Measurements from ENCODE around the gene BTBD1. TPM values are rescaled to one million over a fixed set of nuclear protein-coding genes. Genes with fewer than 3 reads are reported as not detected.

The BTBD1 gene
- total and polyA plus RNA-seq, 7 donors, result 93.5 to 193 (median 151) TPM

GRCh38 chr15:82980981-82981380 is 86.1 kb downstream of the BTBD1 start:
- H3K27me3 ChIP-seq (ENCODE audit: insufficient read depth in 3 of 3, low read length in 2 of 3), result no peaks in the 10 kb centered on the region
- no peak overlapping the region for H3K4me3 ChIP-seq
- H3K4me1 ChIP-seq, result peaks cover 14% of the 10 kb centered on the region
- intact Hi-C loops (cut with DNase I), result loop anchor here in 1 of 2 donors (10.0 kb wide), 1 partner anchor 446 kb away; no protein-coding TSS in a partner anchor
- peaks cover 0 to 4% of the 10 kb centered on the region in 2 donors for H3K36me3 ChIP-seq (ENCODE audit: insufficient read depth in 1 of 2, low read depth in 1 of 2)
- no peak for TF ChIP-seq CTCF (IDR thresholded peaks at IDR 0.05)
- 18 to 32% (median 20%) methylated on average over 2 of the region's 2 CpGs for WGBS, 3 donors
- ATAC-seq (no peak), DNase-seq (no peak)
- no peaks in the 10 kb centered on the region for H3K9me3 ChIP-seq
- no peak overlapping the region for H3K27ac ChIP-seq

DNA sequence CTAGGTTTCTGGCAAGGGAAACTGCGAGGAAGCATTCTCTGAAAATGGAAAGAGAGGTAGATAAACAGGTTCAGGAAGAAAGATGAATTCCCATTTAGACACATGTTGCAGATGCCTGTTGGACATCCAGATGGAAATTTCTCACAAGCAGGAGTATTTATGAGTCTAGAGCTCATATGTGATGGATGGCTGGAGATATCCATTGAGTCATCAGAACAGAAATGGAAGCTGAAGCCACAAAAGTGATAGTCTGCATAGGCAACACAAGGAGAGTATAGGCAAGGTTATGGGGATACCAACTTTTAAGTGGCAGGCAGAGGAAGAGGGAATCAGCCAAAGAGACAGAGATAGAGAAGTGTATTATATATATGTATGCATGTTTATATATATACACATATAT is 87.3 kb downstream of the BTBD1 start:
- Histone ChIP-seq H3K36me3 (ENCODE audit: insufficient read depth in 1 of 2, low read depth in 1 of 2) (peaks cover 0 to 4% of the 10 kb centered on the region in 2 donors), H3K27me3 (ENCODE audit: insufficient read depth in 3 of 3, low read length in 2 of 3) (no peaks in the 10 kb centered on the region), H3K4me1 (peaks cover 5% of the 10 kb centered on the region), H3K4me3 (no peak overlapping the region), H3K27ac (no peak overlapping the region), H3K9me3 (no peaks in the 10 kb centered on the region)
- WGBS, 3 donors, result 91 to 97% (median 93%) methylated on average over 1 of the region's 1 CpG
- no peak for TF ChIP-seq CTCF (IDR thresholded peaks at IDR 0.05)
- intact Hi-C loops (cut with DNase I), result loop anchor here in 1 of 2 donors (10.0 kb wide), 1 partner anchor 445 kb away; no protein-coding TSS in a partner anchor
- ATAC-seq (peak in 2 of 4 donors; percentile 43 to 54), DNase-seq (no peak)

DNA sequence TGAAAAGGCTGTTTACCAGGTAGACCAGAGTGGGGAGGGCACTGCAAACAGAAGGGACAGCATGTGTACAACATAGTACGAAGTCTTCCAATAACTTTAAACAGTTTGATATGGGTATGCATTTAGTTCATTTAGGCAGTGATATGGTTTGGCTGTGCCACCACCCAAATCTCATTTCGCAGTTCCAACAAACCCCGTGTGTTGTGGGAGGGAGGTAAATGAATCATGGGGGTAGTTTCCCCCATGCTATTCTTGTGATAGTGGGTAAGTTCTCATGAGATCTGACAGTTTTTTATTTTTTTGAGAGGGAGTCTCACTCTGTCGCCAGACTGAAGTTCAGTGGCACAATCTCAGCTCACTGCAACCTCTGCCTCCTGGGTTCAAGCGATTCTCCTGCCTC is 88.6 kb downstream of the BTBD1 start:
- H3K9me3 ChIP-seq, result no peaks in the 10 kb centered on the region
- WGBS, 3 donors, result 88 to 99% (median 90%) methylated on average over 5 of the region's 5 CpGs
- H3K4me3 ChIP-seq, result no peak overlapping the region
- intact Hi-C loops (cut with DNase I), result no loop called here
- no peak overlapping the region for H3K27ac ChIP-seq
- no peak for TF ChIP-seq CTCF (IDR thresholded peaks at IDR 0.05)
- no peaks in the 10 kb centered on the region for H3K27me3 ChIP-seq (ENCODE audit: insufficient read depth in 3 of 3, low read length in 2 of 3)
- DNase-seq (no peak), ATAC-seq (no peak)
- H3K36me3 ChIP-seq (ENCODE audit: insufficient read depth in 1 of 2, low read depth in 1 of 2), result peaks cover 0 to 4% of the 10 kb centered on the region in 2 donors
- peaks cover 4% of the 10 kb centered on the region for H3K4me1 ChIP-seq

DNA sequence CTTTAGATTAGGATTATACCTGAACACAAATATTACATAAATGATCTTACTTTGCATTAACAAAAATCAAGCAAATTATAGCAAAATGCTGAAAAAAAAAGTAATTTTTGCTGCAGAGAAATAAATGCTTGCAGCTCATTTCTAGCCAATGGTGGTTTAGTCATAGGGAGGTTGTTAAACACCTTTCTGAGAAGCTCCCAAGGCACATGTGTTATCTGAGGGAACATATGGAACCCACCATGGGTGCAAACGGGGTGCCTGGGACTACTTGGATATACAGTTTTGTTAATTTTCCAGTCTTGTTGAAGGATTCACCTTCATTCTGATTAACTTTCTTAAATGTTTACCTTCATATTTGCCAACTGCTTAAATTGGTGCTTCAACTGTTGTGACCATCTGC is 90.0 kb downstream of the BTBD1 start:
- TF ChIP-seq CTCF (IDR thresholded peaks at IDR 0.05), result no peak
- no peaks in the 10 kb centered on the region for H3K9me3 ChIP-seq
- intact Hi-C loops (cut with DNase I), result no loop called here
- peaks cover 0 to 4% of the 10 kb centered on the region in 2 donors for H3K36me3 ChIP-seq (ENCODE audit: insufficient read depth in 1 of 2, low read depth in 1 of 2)
- no peaks in the 10 kb centered on the region for H3K27me3 ChIP-seq (ENCODE audit: insufficient read depth in 3 of 3, low read length in 2 of 3)
- no peak overlapping the region for H3K4me3 ChIP-seq
- DNase-seq, result no peak
- H3K4me1 ChIP-seq, result peaks cover 8% of the 10 kb centered on the region
- H3K27ac ChIP-seq, result no peak overlapping the region
- WGBS, 3 donors, result 87 to 100% (median 94%) methylated on average over 1 of the region's 1 CpG
- ATAC-seq, result no peak

DNA sequence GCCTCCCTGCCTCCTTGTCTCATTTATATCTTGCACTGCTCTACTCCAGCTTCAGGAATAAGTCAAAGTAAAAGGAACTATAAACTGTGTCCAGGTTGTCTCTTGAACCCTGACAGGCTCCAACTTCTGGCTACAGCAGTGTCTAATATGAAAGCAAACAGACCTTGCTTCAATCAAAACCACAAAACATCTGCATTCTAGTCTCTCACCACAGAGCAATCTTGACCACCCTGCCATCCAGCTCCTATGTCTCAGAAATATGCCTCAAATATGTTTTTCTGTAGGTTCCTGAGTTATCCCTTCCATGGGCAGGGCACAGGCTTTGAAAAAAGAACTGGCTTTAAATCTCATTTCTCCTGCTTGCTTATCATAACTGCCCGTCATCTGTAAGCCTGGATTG is 94.1 kb downstream of the BTBD1 start:
- no peak for TF ChIP-seq CTCF (IDR thresholded peaks at IDR 0.05)
- no peak overlapping the region for H3K4me3 ChIP-seq
- no peak overlapping the region for H3K27ac ChIP-seq
- intact Hi-C loops (cut with DNase I), result loop anchor here in 1 of 2 donors (5.0 kb wide), 1 partner anchor 96 kb away; no protein-coding TSS in a partner anchor
- DNase-seq, result no peak
- H3K9me3 ChIP-seq, result no peaks in the 10 kb centered on the region
- no peaks in the 10 kb centered on the region for H3K36me3 ChIP-seq (ENCODE audit: insufficient read depth in 1 of 2, low read depth in 1 of 2)
- H3K4me1 ChIP-seq, result peaks cover 34% of the 10 kb centered on the region
- 95 to 97% (median 96%) methylated on average over 1 of the region's 1 CpG for WGBS, 3 donors
- no peaks in the 10 kb centered on the region for H3K27me3 ChIP-seq (ENCODE audit: insufficient read depth in 3 of 3, low read length in 2 of 3)
- no peak for ATAC-seq
